GM12892 (cell line): ENCODE data around the gene C10orf105.

ENCODE experiments used
- DNase-seq: peaks from one replicate; pipeline ENCODE4 v3.0.0; 2011; ENCODE audit not compliant: insufficient read length
- FAIRE-seq: peaks from 2 replicates; lab custom pipeline; 2011; peaks lifted over from hg19 to GRCh38; lab: Jason Lieb, UNC
- POLR2A ChIP-seq: IDR thresholded peaks from 2 replicates; pipeline ENCODE4 v1.6.1; 2011; ENCODE audit warnings: low read depth, low read length, control low read depth
- POLR2AphosphoS5 ChIP-seq: IDR thresholded peaks from 2 replicates; pipeline ENCODE4 v1.6.1; 2011; ENCODE audit warnings: low read depth, low read length, control low read depth
- TAF1 ChIP-seq: IDR thresholded peaks from 2 replicates; pipeline ENCODE4 v1.6.1; 2011; ENCODE audit warnings: low read depth, mild to moderate bottlenecking, control low read depth, low read length, borderline replicate concordance

C10orf105 gene

GRCh38 chr10:71734797-71735196 lies 15.2 kb upstream of the C10orf105 start:
- FAIRE-seq (no peak), DNase-seq (no peak)
- TF ChIP-seq POLR2A (no peak), TAF1 (no peak)

GRCh38 chr10:71731791-71732190 lies 12.2 kb upstream of the C10orf105 start:
- no peak for DNase-seq
- no peak for FAIRE-seq
- TF ChIP-seq TAF1 (no peak), POLR2A (no peak), POLR2AphosphoS5 (no peak)

- no peak for TF ChIP-seq TAF1
- no peak for TF ChIP-seq POLR2A
- no peak for TF ChIP-seq POLR2AphosphoS5
- FAIRE-seq (no peak), DNase-seq (no peak)
Measured at GRCh38 chr10:71729161-71729636, 9.6 kb upstream of the C10orf105 start.

- peak; percentile 99 for FAIRE-seq
- DNase-seq, result peak; percentile 67
- TF ChIP-seq POLR2AphosphoS5, result peak; percentile 65; the same call in 1 of the 2 replicates
- 0 out of 2 replicates have a peak, but pooled peaks have one; percentile 39 for TF ChIP-seq TAF1
- peak; percentile 64 for TF ChIP-seq POLR2A
Measured at GRCh38 chr10:71727738-71728737, 8.5 kb upstream of the C10orf105 start.

GRCh38 chr10:71727105-71727737 lies 7.6 kb upstream of the C10orf105 start:
- FAIRE-seq (no peak), DNase-seq (peak; percentile 58)
- TF ChIP-seq POLR2AphosphoS5 (no peak), TAF1 (no peak), POLR2A (no peak)

- DNase-seq (no peak), FAIRE-seq (no peak)
- TF ChIP-seq POLR2A, result no peak
- TF ChIP-seq POLR2AphosphoS5, result no peak
- 0 out of 2 replicates have a peak, but pooled peaks have one; percentile 12 for TF ChIP-seq TAF1
Measured at GRCh38 chr10:71726580-71727104, 7.1 kb upstream of the C10orf105 start.

- peak; percentile 83 for FAIRE-seq
- DNase-seq, result no peak
- no peak for TF ChIP-seq TAF1
- TF ChIP-seq POLR2AphosphoS5, result no peak
- TF ChIP-seq POLR2A, result no peak
Measured at GRCh38 chr10:71725998-71726579, 6.5 kb upstream of the C10orf105 start.

- no peak for TF ChIP-seq TAF1
- DNase-seq, result no peak
- FAIRE-seq, result no peak
Measured at GRCh38 chr10:71725249-71725648, 5.7 kb upstream of the C10orf105 start.

- TF ChIP-seq POLR2A (no peak), TAF1 (no peak)
- DNase-seq (no peak), FAIRE-seq (no peak)
Measured at GRCh38 chr10:71724539-71724938, 5.0 kb upstream of the C10orf105 start.

- TF ChIP-seq POLR2A, result no peak
- no peak for TF ChIP-seq TAF1
- TF ChIP-seq POLR2AphosphoS5, result no peak
- FAIRE-seq (no peak), DNase-seq (no peak)
Measured at GRCh38 chr10:71723311-71723710, 3.7 kb upstream of the C10orf105 start.

- TF ChIP-seq POLR2A (no peak), TAF1 (no peak), POLR2AphosphoS5 (no peak)
- DNase-seq (no peak), FAIRE-seq (no peak)
Measured at GRCh38 chr10:71722849-71723248, 3.3 kb upstream of the C10orf105 start.

GRCh38 chr10:71721313-71721712 lies 1.7 kb upstream of the C10orf105 start:
- FAIRE-seq, result no peak
- no peak for DNase-seq
- no peak for TF ChIP-seq POLR2AphosphoS5
- no peak for TF ChIP-seq TAF1
- TF ChIP-seq POLR2A, result no peak
